ENCODE measurements around the gene TNS3. TPM values are rescaled to one million over a fixed set of nuclear protein-coding genes. Genes with fewer than 3 reads are reported as not detected.
"Not testable (repeated sequence)": the region's sequence is repeated elsewhere in the genome, so short reads cannot be mapped to it uniquely, and the experiment has no call there.

The TNS3 gene
- total and polyA plus RNA-seq, 10 donors: 17.7 to 247 (median 147) TPM

DNA sequence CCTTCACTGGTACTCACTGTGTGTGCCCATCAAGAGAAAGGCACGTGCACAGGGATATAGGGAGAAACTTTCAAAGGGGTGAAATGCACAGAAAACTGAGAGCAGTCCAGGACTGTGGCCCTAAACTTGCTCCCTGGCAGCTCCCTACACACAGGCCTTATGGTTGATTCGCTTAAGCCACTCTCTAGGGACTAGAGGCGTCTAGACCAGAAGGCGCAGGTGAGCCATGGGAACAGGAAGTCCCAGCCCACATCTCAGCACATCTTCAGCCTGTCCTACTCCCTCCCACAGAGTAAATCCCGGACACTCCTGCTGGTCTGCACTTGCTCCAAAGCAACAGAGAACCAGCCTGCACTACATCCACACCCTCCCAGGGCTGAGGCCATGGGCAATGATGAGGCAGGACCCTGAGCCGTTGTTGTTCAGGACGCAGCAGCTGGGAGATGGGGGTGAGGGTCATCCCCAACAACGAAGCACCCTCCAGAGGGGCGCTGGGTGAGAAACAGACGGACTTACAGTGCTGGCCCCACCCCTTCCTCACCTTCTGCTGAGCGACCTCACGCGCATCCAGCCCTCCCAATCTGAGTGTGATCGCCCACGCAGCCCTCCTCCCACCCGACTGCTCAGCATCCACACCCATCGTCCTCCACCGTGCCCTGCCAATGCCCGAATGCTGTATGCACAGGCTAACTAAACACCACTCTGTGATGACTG lies 109.3 kb downstream of the TNS3 start:
- Histone ChIP-seq H3K27me3 (replicated peaks in 1 of 7) (no peaks in the 10 kb centered on the region), H3K9me3 (no peaks in the 10 kb centered on the region), H3K4me3 (no peak overlapping the region), H3K36me3 (peaks cover 0 to 36% (median 0%) of the 10 kb centered on the region in 6 donors), H3K4me1 (peaks cover 17 to 61% (median 41%) of the 10 kb centered on the region in 6 donors), H3K27ac (peak overlapping the region in 6 of 8 donors; percentile 2 to 84 (median 80))
- intact Hi-C loops (cut with DNase I; ENCODE audit: low total_unique reads): no loop called here
- peak in 2 of 3 donors; percentile 45 to 59 for TF ChIP-seq POLR2AphosphoS5 (IDR thresholded peaks at IDR 0.05)
- TF ChIP-seq POLR2A (IDR thresholded peaks at IDR 0.05): no peak
- no peak for DNase-seq
- 75 to 83% (median 80%) methylated on average over 19 of the region's 19 CpGs for WGBS, 5 donors

GRCh38 chr7:47471831-47472230 lies 110.1 kb downstream of the TNS3 start:
- no peak for DNase-seq
- intact Hi-C loops (cut with DNase I; ENCODE audit: low total_unique reads): no loop called here
- no peaks in the 10 kb centered on the region for H3K27me3 ChIP-seq (replicated peaks in 1 of 7)
- peaks cover 0 to 44% (median 0%) of the 10 kb centered on the region in 6 donors for H3K36me3 ChIP-seq
- H3K4me3 ChIP-seq: no peak overlapping the region
- TF ChIP-seq POLR2AphosphoS5 (IDR thresholded peaks at IDR 0.05) (no peak), POLR2A (IDR thresholded peaks at IDR 0.05) (no peak)
- TF ChIP-seq, protein P1, sequence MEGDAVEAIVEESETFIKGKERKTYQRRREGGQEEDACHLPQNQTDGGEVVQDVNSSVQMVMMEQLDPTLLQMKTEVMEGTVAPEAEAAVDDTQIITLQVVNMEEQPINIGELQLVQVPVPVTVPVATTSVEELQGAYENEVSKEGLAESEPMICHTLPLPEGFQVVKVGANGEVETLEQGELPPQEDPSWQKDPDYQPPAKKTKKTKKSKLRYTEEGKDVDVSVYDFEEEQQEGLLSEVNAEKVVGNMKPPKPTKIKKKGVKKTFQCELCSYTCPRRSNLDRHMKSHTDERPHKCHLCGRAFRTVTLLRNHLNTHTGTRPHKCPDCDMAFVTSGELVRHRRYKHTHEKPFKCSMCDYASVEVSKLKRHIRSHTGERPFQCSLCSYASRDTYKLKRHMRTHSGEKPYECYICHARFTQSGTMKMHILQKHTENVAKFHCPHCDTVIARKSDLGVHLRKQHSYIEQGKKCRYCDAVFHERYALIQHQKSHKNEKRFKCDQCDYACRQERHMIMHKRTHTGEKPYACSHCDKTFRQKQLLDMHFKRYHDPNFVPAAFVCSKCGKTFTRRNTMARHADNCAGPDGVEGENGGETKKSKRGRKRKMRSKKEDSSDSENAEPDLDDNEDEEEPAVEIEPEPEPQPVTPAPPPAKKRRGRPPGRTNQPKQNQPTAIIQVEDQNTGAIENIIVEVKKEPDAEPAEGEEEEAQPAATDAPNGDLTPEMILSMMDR (IDR thresholded peaks at IDR 0.05 in 8 of 11, conservative IDR thresholded peaks at IDR 0.05 in 3 of 11): no peak
- peak overlapping the region in 5 of 8 donors; percentile 6 to 84 (median 34) for H3K27ac ChIP-seq
- H3K9me3 ChIP-seq: no peaks in the 10 kb centered on the region
- WGBS, 5 donors: 77 to 89% (median 83%) methylated on average over 3 of the region's 3 CpGs
- peaks cover 12 to 55% (median 36%) of the 10 kb centered on the region in 6 donors for H3K4me1 ChIP-seq

- DNase-seq: no peak
- H3K36me3 ChIP-seq: peaks cover 0 to 44% (median 0%) of the 10 kb centered on the region in 6 donors
- TF ChIP-seq POLR2AphosphoS5 (IDR thresholded peaks at IDR 0.05): no peak
- no peak for TF ChIP-seq POLR2A (IDR thresholded peaks at IDR 0.05)
- TF ChIP-seq, protein P1 (IDR thresholded peaks at IDR 0.05 in 8 of 11, conservative IDR thresholded peaks at IDR 0.05 in 3 of 11): no peak
- intact Hi-C loops (cut with DNase I; ENCODE audit: low total_unique reads): no loop called here
- no peaks in the 10 kb centered on the region for H3K9me3 ChIP-seq
- H3K27ac ChIP-seq: peak overlapping the region in 3 of 8 donors; percentile 34 to 84 (median 83)
- WGBS, 5 donors: 77 to 95% (median 90%) methylated on average over 9 of the region's 9 CpGs
- H3K27me3 ChIP-seq (replicated peaks in 1 of 7): no peaks in the 10 kb centered on the region
- peaks cover 8 to 55% (median 31%) of the 10 kb centered on the region in 6 donors for H3K4me1 ChIP-seq
- no peak overlapping the region for H3K4me3 ChIP-seq
Measured at GRCh38 chr7:47471358-47471703, 110.6 kb downstream of the TNS3 start.

GRCh38 chr7:47470567-47471357 lies 111.1 kb downstream of the TNS3 start:
- H3K27ac ChIP-seq: peak overlapping the region in 3 of 8 donors; percentile 34 to 84 (median 83)
- no peaks in the 10 kb centered on the region for H3K27me3 ChIP-seq (replicated peaks in 1 of 7)
- no peak overlapping the region for H3K4me3 ChIP-seq
- WGBS, 5 donors: 78 to 89% (median 86%) methylated on average over 9 to 13 of the region's 13 CpGs
- DNase-seq: no peak
- H3K4me1 ChIP-seq: peaks cover 8 to 54% (median 26%) of the 10 kb centered on the region in 6 donors
- peaks cover 0 to 44% (median 0%) of the 10 kb centered on the region in 6 donors for H3K36me3 ChIP-seq
- H3K9me3 ChIP-seq: no peaks in the 10 kb centered on the region
- TF ChIP-seq, protein P1 (IDR thresholded peaks at IDR 0.05 in 8 of 11, conservative IDR thresholded peaks at IDR 0.05 in 3 of 11): no peak
- no peak for TF ChIP-seq POLR2A (IDR thresholded peaks at IDR 0.05)
- no peak for TF ChIP-seq POLR2AphosphoS5 (IDR thresholded peaks at IDR 0.05)
- intact Hi-C loops (cut with DNase I; ENCODE audit: low total_unique reads): no loop called here

- H3K4me3 ChIP-seq; H3K27me3 ChIP-seq (replicated peaks in 1 of 7); H3K27ac ChIP-seq; DNase-seq; H3K9me3 ChIP-seq; intact Hi-C loops (cut with DNase I; ENCODE audit: low total_unique reads): not testable (repeated sequence)
- 71 to 91% (median 88%) methylated on average over 5 of the region's 5 CpGs for WGBS, 5 donors
- H3K4me1 ChIP-seq: peaks cover 4 to 45% (median 17%) of the 10 kb centered on the region in 6 donors
- H3K36me3 ChIP-seq: peaks cover 0 to 53% (median 0%) of the 10 kb centered on the region in 6 donors
Measured at GRCh38 chr7:47469846-47470245, 112.1 kb downstream of the TNS3 start.

Measured in spleen (tissue), 11 donors.